BLaER1 treated with 17β-estradiol and CSF1 and Interleukin-3, amounts not matched to agents 10 nM and 100 nM (cell line): Measurements from ENCODE around the gene PLXNB1.

Source experiments
- H3K27ac ChIP-seq, 11 experiments: shearing (Covaris generic); formaldehyde crosslinking; 2 replicates each; pipeline ENCODE4 v1.8.1; 2022
- H3K27me3 ChIP-seq, 11 experiments: shearing (Covaris generic); formaldehyde crosslinking; 2 replicates each; pipeline ENCODE4 v1.8.1; 2022
- H3K36me3 ChIP-seq, 11 experiments: shearing (Covaris generic); formaldehyde crosslinking; 2 replicates each; pipeline ENCODE4 v1.8.1; 2022
- H3K4me1 ChIP-seq, 10 experiments: shearing (Covaris generic); formaldehyde crosslinking; 2 replicates each; pipeline ENCODE4 v1.8.1; 2022
- H3K4me2 ChIP-seq, 11 experiments: shearing (Covaris generic); formaldehyde crosslinking; 2 replicates each; pipeline ENCODE4 v1.8.1; 2022
- H3K4me3 ChIP-seq, 10 experiments: shearing (Covaris generic); formaldehyde crosslinking; 2 replicates each; pipeline ENCODE4 v1.8.1; 2022
- H3K9ac ChIP-seq, 11 experiments: shearing (Covaris generic); formaldehyde crosslinking; 2 replicates each; pipeline ENCODE4 v1.8.1; 2022
- H3K9me3 ChIP-seq, 11 experiments: shearing (Covaris generic); formaldehyde crosslinking; replicated peaks in 1 of 11; 2 replicates each; pipeline ENCODE4 v1.8.1; 2022
- H4K20me1 ChIP-seq, 11 experiments: shearing (Covaris generic); formaldehyde crosslinking; 2 replicates each; pipeline ENCODE4 v1.8.1; 2022
- Cebpa-rat ChIP-seq, 11 experiments: shearing (Covaris generic); IDR thresholded peaks; 2 replicates each; pipeline ENCODE4 v1.8.1; 2022

PLXNB1 gene

GRCh38 chr3:48371651-48372376, 58.1 kb downstream of the PLXNB1 start, which contains the start of gene FBXW12:
Gene FBXW12, plus strand, starts transcription at chr3:48372219. Its CDS starts 549 bp downstream, at chr3:48372768.
- Histone ChIP-seq H3K27me3 (no peaks in the 10 kb centered on the region), H3K4me2 (no peak within 1 kb of the TSS), H4K20me1 (no peaks in the 10 kb centered on the region), H3K4me1 (no peaks in the 10 kb centered on the region), H3K9me3 (no peaks in the 10 kb centered on the region), H3K27ac (no peak within 1 kb of the TSS), H3K4me3 (no peak within 1 kb of the TSS), H3K9ac (no peak within 1 kb of the TSS), H3K36me3 (no peaks in the 10 kb centered on the region)
- TF ChIP-seq Cebpa-rat (IDR thresholded peaks at IDR 0.05), result no peak

DNA sequence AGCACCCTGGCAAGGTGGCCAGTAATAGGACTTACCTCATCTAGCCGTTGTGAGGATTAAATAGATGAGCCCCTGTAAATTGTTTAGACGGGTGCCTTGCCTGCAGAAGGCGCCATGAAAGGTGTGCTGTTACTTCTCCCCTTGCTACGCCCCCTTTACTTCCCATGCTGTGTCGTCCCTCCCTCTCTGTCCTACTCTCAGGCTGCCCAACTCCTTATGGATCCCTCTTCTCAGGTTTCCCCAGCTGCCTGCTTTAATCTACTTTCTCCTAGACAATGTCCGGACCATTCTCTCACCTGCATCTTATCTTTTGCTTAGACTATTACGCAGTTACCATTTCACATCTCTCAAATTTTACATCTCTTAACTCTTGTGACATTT, 59.6 kb downstream of the PLXNB1 start:
- no peaks in the 10 kb centered on the region for H3K4me1 ChIP-seq
- no peaks in the 10 kb centered on the region for H3K9me3 ChIP-seq
- H3K4me2 ChIP-seq, result no peak overlapping the region
- no peak for TF ChIP-seq Cebpa-rat (IDR thresholded peaks at IDR 0.05)
- H3K4me3 ChIP-seq, result no peak overlapping the region
- no peaks in the 10 kb centered on the region for H3K36me3 ChIP-seq
- H3K27me3 ChIP-seq, result no peaks in the 10 kb centered on the region
- H3K9ac ChIP-seq, result no peak overlapping the region
- H3K27ac ChIP-seq, result no peak overlapping the region
- no peaks in the 10 kb centered on the region for H4K20me1 ChIP-seq

DNA sequence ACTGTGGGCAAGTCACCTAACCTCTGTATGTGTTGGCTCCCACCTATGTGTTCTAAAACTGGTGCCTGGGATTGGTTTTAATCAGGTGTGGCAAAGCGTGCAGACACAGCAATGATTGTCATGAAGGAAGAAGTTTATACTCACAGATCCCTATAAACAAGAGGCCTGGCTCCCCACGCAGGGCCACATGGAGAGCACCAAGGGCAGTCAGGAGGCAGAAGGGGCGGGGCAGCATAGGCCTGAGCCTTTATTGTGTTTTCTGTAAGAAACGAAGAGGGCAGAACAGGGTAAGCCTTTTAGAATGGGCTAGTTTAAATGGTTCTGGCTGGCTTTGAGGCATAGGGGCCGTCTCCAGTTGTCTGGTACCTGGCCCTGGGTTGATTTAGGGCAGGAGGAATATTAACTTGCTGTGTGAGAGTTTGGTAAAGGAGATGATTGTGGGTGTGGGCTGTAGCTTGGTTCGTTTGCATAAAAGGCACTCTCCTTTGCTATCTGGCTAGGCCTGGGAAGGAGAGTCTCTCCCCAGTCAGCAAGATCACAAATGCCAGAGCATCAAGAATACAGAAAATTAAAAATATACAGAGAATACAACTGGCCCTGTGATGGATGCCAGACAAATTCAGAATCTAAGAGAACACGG, 60.1 kb downstream of the PLXNB1 start:
- no peak overlapping the region for H3K9ac ChIP-seq
- no peaks in the 10 kb centered on the region for H3K9me3 ChIP-seq
- no peaks in the 10 kb centered on the region for H4K20me1 ChIP-seq
- H3K4me1 ChIP-seq, result no peaks in the 10 kb centered on the region
- H3K27me3 ChIP-seq, result no peaks in the 10 kb centered on the region
- no peak overlapping the region for H3K27ac ChIP-seq
- no peaks in the 10 kb centered on the region for H3K36me3 ChIP-seq
- no peak overlapping the region for H3K4me2 ChIP-seq
- no peak overlapping the region for H3K4me3 ChIP-seq
- TF ChIP-seq Cebpa-rat (IDR thresholded peaks at IDR 0.05), result no peak

GRCh38 chr3:48367201-48367600, 62.7 kb downstream of the PLXNB1 start:
- H3K9ac ChIP-seq, result no peak overlapping the region
- no peak overlapping the region for H3K4me3 ChIP-seq
- H3K4me2 ChIP-seq, result no peak overlapping the region
- no peaks in the 10 kb centered on the region for H3K27me3 ChIP-seq
- no peaks in the 10 kb centered on the region for H3K4me1 ChIP-seq
- no peaks in the 10 kb centered on the region for H3K36me3 ChIP-seq
- H3K9me3 ChIP-seq, result peaks cover 6 to 17% (median 10%) of the 10 kb centered on the region in 11 experiments; a peak in 20 of 22 replicates
- H3K27ac ChIP-seq, result no peak overlapping the region
- H4K20me1 ChIP-seq, result no peaks in the 10 kb centered on the region
- TF ChIP-seq Cebpa-rat (IDR thresholded peaks at IDR 0.05), result no peak

DNA sequence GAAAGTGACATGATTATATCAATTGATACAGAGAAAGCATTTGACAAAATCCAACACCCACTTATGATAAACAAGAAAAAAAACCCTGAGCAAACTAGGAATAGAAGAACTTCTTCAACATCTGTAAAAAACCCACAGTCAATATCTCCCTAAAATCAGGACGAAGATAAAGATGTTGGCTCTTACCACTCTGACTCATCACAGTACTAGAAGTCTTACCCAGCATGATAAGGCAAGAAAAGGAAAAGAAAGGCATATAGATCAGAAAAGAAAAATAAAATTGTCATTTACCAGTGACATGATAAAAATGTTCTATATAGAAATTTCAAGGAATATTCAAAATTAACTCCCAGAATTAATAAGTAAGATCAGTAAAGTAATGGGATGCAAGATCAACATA, 65.0 kb downstream of the PLXNB1 start:
- Histone ChIP-seq H3K9me3 (peaks cover 10 to 39% (median 25%) of the 10 kb centered on the region in 11 experiments; a peak in 21 of 22 replicates), H3K36me3 (no peaks in the 10 kb centered on the region), H3K4me1 (no peaks in the 10 kb centered on the region), H3K27ac (no peak overlapping the region), H3K4me2 (no peak overlapping the region), H3K27me3 (no peaks in the 10 kb centered on the region), H3K9ac (no peak overlapping the region), H4K20me1 (no peaks in the 10 kb centered on the region), H3K4me3 (no peak overlapping the region)
- no peak for TF ChIP-seq Cebpa-rat (IDR thresholded peaks at IDR 0.05)

DNA sequence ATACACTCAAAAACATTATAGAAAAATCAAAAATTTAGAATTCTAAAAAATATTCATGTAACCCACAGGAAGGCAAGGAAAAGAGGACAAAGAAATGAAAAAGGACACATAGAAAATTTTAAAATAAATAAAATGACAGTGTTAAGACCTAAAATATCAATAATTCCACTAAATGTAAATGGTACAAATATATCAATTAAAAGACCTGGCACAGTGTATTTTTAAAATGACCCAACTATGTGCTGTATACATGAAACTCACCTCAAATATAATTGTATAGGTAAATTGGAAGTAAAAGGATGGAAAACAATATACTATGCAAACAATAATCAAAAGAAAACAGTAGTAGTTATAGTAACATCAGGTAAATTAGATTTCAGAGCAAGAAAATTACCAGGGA, 68.0 kb downstream of the PLXNB1 start:
- Histone ChIP-seq H3K4me3 (no peak overlapping the region), H3K36me3 (no peaks in the 10 kb centered on the region; a peak in 2 of 22 replicates), H3K9ac (no peak overlapping the region), H4K20me1 (no peaks in the 10 kb centered on the region), H3K27me3 (no peaks in the 10 kb centered on the region), H3K9me3 (peaks cover 27 to 57% (median 46%) of the 10 kb centered on the region in 11 experiments), H3K4me2 (no peak overlapping the region), H3K4me1 (no peaks in the 10 kb centered on the region), H3K27ac (no peak overlapping the region)
- TF ChIP-seq Cebpa-rat (IDR thresholded peaks at IDR 0.05), result no peak

GRCh38 chr3:48356419-48356818, 73.5 kb downstream of the PLXNB1 start:
- Histone ChIP-seq H3K27me3 (no peaks in the 10 kb centered on the region), H3K27ac (no peak overlapping the region), H3K36me3 (no peaks in the 10 kb centered on the region; a peak in 2 of 22 replicates), H3K9me3 (peaks cover 29 to 56% (median 45%) of the 10 kb centered on the region in 11 experiments), H3K9ac (no peak overlapping the region), H3K4me1 (no peaks in the 10 kb centered on the region), H3K4me3 (no peak overlapping the region), H3K4me2 (no peak overlapping the region), H4K20me1 (no peaks in the 10 kb centered on the region)
- no peak for TF ChIP-seq Cebpa-rat (IDR thresholded peaks at IDR 0.05)

- no peak overlapping the region for H3K9ac ChIP-seq
- no peaks in the 10 kb centered on the region; a peak in 2 of 22 replicates for H3K36me3 ChIP-seq
- H3K4me3 ChIP-seq, result no peak overlapping the region
- no peak overlapping the region for H3K4me2 ChIP-seq
- peaks cover 27 to 42% (median 34%) of the 10 kb centered on the region in 11 experiments for H3K9me3 ChIP-seq
- TF ChIP-seq Cebpa-rat (IDR thresholded peaks at IDR 0.05), result no peak
- H3K27me3 ChIP-seq, result no peaks in the 10 kb centered on the region
- no peaks in the 10 kb centered on the region for H3K4me1 ChIP-seq
- H3K27ac ChIP-seq, result no peak overlapping the region
- no peaks in the 10 kb centered on the region for H4K20me1 ChIP-seq
Observed at GRCh38 chr3:48353987-48354386, 75.9 kb downstream of the PLXNB1 start.
